ENCODE measurements around the gene UGCG. TPM values are rescaled to one million over a fixed set of nuclear protein-coding genes. Genes with fewer than 3 reads are reported as not detected.

UGCG gene
- total RNA-seq, 1 experiment from 2014 or later, result 23.3 TPM

GRCh38 chr9:111866976-111867375 lies 29.6 kb upstream of the UGCG start:
- no peak overlapping the region for H2BK20ac ChIP-seq (ENCODE audit: low read depth, low read length, poor library complexity, severe bottlenecking)
- no peak overlapping the region for H3K27ac Mint-ChIP-seq
- no peak overlapping the region for H3K18ac ChIP-seq (ENCODE audit: insufficient read length, low read depth, low read length)
- no peak overlapping the region for H3K4ac ChIP-seq (ENCODE audit: low read depth, low read length)
- peaks cover 18 to 21% of the 10 kb centered on the region in 2 experiments for H3K4me1 Mint-ChIP-seq
- H2AK5ac ChIP-seq (ENCODE audit: insufficient read length, low read length), result no peak overlapping the region
- H2BK120ac ChIP-seq (ENCODE audit: low read depth, low read length, poor library complexity, severe bottlenecking), result no peak overlapping the region
- H3K14ac ChIP-seq (ENCODE audit: insufficient read depth, low read length), result no peak overlapping the region
- H2BK12ac ChIP-seq (ENCODE audit: insufficient read length, low read depth, low read length), result no peak overlapping the region
- H3K27me3 Mint-ChIP-seq (ENCODE audit: low read depth), result no peaks in the 10 kb centered on the region
- H2BK5ac ChIP-seq (ENCODE audit: insufficient read length, low read length), result no peak overlapping the region
- no peak overlapping the region for H3K23ac ChIP-seq (ENCODE audit: insufficient read length, low read depth, low read length)
- H3T11ph ChIP-seq (ENCODE audit: low read length), result no peak overlapping the region
- no peaks in the 10 kb centered on the region for H3K23me2 ChIP-seq (ENCODE audit: insufficient read length, low read depth, low read length, poor library complexity, severe bottlenecking)
- no peaks in the 10 kb centered on the region for H3K79me2 ChIP-seq (ENCODE audit: insufficient read depth, low read length)
- no peak overlapping the region for H4K91ac ChIP-seq (ENCODE audit: insufficient read length, low read depth, low read length)
- peaks cover 4 to 7% of the 10 kb centered on the region in 2 experiments; a peak in 4 of 5 replicates for H3K9me3 Mint-ChIP-seq
- H3K79me1 ChIP-seq (ENCODE audit: insufficient read depth, low read depth, low read length, poor library complexity, severe bottlenecking), result no peaks in the 10 kb centered on the region
- H3K4me2 ChIP-seq (ENCODE audit: insufficient read depth, insufficient read length, low read length), result no peak overlapping the region
- no peaks in the 10 kb centered on the region for H3K9me3 ChIP-seq (ENCODE audit: control insufficient read depth, low read depth, low read length)
- H4K20me1 ChIP-seq (ENCODE audit: control insufficient read depth, insufficient read depth, insufficient read length), result no peaks in the 10 kb centered on the region
- H3K9ac ChIP-seq (ENCODE audit: extremely low read depth, insufficient read length, low read length), result no peak overlapping the region
- peaks cover 0 to 25% (median 3%) of the 10 kb centered on the region in 3 experiments; a peak in 6 of 7 replicates for H3K36me3 Mint-ChIP-seq (ENCODE audit: insufficient read depth in 1 of 3, low read depth in 3 of 3)
- H3K4me3 Mint-ChIP-seq, result no peak overlapping the region
- TF ChIP-seq, protein P1, sequence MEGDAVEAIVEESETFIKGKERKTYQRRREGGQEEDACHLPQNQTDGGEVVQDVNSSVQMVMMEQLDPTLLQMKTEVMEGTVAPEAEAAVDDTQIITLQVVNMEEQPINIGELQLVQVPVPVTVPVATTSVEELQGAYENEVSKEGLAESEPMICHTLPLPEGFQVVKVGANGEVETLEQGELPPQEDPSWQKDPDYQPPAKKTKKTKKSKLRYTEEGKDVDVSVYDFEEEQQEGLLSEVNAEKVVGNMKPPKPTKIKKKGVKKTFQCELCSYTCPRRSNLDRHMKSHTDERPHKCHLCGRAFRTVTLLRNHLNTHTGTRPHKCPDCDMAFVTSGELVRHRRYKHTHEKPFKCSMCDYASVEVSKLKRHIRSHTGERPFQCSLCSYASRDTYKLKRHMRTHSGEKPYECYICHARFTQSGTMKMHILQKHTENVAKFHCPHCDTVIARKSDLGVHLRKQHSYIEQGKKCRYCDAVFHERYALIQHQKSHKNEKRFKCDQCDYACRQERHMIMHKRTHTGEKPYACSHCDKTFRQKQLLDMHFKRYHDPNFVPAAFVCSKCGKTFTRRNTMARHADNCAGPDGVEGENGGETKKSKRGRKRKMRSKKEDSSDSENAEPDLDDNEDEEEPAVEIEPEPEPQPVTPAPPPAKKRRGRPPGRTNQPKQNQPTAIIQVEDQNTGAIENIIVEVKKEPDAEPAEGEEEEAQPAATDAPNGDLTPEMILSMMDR (conservative IDR thresholded peaks at IDR 0.05), result no peak
- no CpG with 5 or more reads among the region's 5 CpGs for WGBS (ENCODE audit: extremely low coverage, insufficient read length, low lambda C conversion rate)
- H3K4me1 ChIP-seq (ENCODE audit: insufficient read depth, low read length), result peaks cover 7% of the 10 kb centered on the region; the same call in 1 of the 2 replicates
- DNase-seq, result no peak
- H3K27me3 ChIP-seq (ENCODE audit: insufficient read depth, low read length), result no peaks in the 10 kb centered on the region
- H4K8ac ChIP-seq (replicated peaks; ENCODE audit: insufficient read length, low read depth, low read length), result no peak overlapping the region
- no peak overlapping the region for H2AFZ ChIP-seq (ENCODE audit: low read length)
- no peak overlapping the region for H2BK15ac ChIP-seq (ENCODE audit: low read depth, low read length)
- H3K56ac ChIP-seq (ENCODE audit: insufficient read length, low read depth, low read length), result no peak overlapping the region
- no peak overlapping the region for H4K5ac ChIP-seq (ENCODE audit: insufficient read length, low read depth, low read length)
- no peak overlapping the region for H3K27ac ChIP-seq (ENCODE audit: insufficient read length, low read depth, low read length)

Data from H9 (cell line).